ENCODE data around the gene MAP3K9.
A peak's percentile ranks its signal among the peaks of the same experiment; 100 is the strongest.
"Not testable (repeated sequence)": the region's sequence is repeated elsewhere in the genome, so short reads cannot be mapped to it uniquely, and the experiment has no call there.

Gene MAP3K9

DNA sequence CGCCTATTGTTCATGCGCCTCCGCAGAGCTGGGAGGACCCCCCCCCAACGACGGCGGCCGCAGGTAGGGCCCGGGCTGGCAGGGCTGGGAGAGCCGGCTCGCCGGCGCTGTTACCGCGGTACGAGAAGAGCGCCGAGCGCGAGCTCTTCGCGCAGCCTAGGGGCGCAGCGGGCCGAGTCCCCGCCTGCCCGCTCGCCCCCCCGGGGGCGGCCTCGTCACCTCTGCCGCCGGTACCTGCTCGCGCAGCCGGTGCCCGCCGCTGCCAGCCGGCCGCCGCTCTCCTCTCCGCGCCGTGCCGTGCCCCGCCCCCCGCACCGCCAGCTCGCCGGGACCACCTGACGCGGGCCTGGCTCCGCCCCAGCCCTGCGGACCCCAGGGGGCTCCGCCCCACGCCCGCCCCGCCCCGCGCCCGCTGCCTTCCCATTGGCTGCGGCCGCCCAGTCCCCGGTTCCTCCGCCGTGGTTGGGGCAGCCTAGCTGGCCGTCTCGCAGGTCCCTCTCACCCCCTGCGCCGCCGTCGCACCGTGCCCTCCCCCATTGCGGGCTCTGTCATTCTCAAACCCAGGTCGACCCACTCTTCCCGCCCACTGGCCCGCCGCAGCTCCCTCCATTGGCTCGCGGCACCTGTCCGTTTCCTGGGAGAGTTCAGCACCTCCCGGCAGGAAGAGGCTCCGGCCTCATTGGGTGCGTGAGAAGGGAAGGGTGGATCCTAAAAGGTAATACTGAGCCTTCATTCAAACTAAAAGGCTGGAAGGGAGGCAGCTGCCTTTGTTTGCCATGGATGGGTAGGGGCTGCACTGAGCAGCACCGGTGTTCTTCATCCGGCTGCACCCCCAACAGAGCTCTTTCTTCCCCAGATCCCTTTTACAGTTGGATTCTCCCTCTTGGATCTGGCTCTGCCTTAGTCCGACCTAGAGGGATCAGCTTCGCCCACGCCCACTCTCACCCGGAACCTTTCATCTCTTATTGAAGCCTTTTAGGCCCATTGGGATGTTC, at the start of gene MAP3K9:
Gene MAP3K9, minus strand, starts transcription at position 289 of the 995 bp plus-strand sequence. CDS start 342 bp downstream, outside the sequence.
- peak; percentile 78 for DNase-seq (ENCODE audit: low spot score)

DNA sequence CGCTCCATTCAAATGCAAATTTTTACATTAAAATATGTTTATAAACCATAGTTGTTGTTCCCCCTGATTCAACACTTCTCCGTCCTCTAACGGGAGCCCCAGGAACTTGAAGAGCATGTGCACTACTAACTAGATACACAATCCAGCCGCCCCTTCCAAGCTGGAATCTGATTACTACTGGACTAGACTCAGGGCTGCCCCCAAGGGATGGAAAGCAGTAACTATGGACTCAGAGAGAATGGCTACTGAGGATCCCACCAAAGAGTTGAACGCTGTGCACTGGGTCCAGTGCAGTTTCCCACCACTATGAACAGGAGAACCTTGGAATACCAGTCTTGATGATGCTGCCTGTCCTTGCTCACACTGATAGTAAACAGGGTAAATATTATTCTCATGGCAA, 49.3 kb upstream of the MAP3K9 start:
- no peak for DNase-seq (ENCODE audit: low spot score)

DNA sequence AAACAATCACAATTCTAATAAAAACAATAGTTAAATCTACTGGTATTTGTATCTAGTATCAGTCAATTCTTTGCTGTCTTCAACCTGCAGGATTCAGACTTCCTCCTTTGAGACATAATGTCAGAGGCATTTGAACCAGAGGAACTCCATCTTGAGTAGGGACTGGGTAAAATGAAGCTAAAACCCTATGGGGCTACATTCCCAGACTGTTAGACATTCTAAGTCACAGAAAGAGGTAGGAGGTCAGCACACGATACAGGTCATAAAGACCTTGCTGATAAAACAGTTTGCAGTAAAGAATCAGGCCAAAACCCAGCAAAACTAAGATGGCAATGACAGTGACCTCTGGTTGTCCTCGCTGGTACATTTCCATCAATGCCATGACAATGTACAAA, 48.2 kb upstream of the MAP3K9 start:
- no peak for DNase-seq (ENCODE audit: low spot score)

- DNase-seq (ENCODE audit: low spot score), result peak; percentile 66
These were observed 47.7 kb upstream of the MAP3K9 start for GRCh38 chr14:70856851-70857495.

- DNase-seq (ENCODE audit: low spot score), result no peak
These were observed 46.2 kb upstream of the MAP3K9 start for GRCh38 chr14:70855486-70855885.

DNA sequence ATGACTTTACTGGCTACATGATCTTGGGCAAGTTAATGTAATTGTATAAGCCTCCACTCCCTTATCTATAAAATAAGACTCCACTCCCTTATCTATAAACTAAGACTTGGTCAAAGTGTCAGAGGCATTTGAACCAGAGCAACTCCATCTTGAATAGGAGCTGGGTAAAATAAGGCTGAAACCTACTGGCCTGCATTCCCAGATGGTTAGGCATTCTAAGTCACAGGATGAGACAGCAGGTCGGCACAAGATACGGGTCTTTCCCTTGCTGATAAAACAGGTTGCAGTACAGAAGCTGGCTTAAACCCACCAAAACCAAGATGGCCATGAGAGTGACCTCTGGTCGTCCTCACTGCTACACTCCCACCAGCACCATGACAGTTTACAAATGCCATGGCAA, 44.3 kb upstream of the MAP3K9 start:
- not testable (repeated sequence) for DNase-seq (ENCODE audit: low spot score)

- DNase-seq (ENCODE audit: low spot score), result no peak
These were observed 38.2 kb upstream of the MAP3K9 start for GRCh38 chr14:70847406-70848090.

DNA sequence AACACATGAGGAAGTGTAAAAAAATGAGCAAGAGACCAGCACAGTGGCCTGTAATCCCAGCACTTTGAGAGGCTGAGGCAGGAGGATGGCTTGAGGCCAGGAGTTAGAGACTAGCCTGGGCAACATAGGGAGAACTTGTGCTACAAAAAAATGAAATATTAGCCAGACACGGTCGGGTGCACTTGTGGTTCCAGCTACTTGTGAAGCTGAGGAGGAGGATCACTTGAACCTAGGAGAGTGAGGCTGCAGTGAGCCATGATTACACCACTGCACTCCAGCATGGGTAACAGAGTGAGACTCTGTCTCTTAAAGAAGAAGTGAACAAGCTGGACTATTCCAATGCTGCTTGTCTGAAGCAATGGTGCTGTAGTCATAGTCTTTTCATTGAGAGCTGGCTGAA, 36.3 kb upstream of the MAP3K9 start:
- DNase-seq (ENCODE audit: low spot score), result no peak

GRCh38 chr14:70842851-70843462, 33.6 kb upstream of the MAP3K9 start:
- DNase-seq (ENCODE audit: low spot score), result no peak

DNA sequence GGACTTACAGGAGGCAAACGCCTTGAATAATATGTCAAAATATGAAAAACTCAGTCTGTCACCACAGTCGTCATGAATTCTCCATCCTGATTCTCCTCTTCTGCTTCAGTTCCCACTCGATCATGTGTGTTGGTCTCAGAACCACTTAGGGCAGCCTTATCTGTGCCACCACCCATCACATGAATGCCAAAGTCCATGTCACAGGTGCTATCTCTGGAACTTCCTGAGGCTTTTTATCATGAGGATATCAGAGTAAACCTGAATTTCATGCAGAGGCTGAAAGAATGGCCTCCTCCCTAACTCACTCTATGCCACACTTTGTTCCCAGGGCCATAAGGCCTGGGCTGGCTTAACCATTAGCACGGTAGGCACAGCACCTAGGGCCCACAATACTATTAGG, 28.8 kb upstream of the MAP3K9 start:
- DNase-seq (ENCODE audit: low spot score), result no peak

DNA sequence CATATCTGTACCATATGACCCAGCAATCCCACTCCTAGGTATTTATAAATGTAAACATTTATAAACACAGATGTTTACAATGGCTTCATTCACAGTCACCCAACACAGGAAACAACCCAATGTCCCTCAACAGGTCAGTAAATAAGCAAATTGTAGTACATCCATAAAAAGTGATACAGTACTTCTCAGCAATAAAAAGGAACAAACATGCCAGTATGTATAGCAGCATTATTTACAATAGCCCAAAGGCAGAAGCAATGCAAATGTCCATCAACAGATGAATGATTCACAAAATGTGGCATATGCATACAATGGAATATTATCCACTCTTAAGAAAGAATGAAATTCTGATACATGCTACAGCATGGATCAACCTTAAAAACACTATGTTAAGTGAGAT, 27.6 kb upstream of the MAP3K9 start:
- no peak for DNase-seq (ENCODE audit: low spot score)

DNA sequence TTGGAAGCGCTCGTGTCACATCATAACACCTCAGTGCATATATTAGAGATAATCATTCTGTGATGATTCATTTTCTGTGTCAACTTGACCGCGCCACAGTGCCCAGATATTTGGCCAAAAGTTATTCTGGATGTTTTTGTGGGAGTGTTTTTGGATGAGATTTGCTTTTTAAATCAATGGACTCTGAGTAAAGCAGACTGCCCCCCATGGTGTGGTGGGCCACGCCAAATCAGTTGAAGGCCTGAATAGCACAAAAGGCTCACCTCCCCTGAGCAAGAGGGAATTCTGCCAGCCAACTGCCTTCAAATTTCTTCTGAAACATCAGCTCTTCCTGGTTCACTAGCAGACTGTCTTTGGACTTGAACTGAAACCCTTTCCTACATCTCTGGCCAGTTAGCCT, 24.6 kb upstream of the MAP3K9 start:
- no peak for DNase-seq (ENCODE audit: low spot score)

DNA sequence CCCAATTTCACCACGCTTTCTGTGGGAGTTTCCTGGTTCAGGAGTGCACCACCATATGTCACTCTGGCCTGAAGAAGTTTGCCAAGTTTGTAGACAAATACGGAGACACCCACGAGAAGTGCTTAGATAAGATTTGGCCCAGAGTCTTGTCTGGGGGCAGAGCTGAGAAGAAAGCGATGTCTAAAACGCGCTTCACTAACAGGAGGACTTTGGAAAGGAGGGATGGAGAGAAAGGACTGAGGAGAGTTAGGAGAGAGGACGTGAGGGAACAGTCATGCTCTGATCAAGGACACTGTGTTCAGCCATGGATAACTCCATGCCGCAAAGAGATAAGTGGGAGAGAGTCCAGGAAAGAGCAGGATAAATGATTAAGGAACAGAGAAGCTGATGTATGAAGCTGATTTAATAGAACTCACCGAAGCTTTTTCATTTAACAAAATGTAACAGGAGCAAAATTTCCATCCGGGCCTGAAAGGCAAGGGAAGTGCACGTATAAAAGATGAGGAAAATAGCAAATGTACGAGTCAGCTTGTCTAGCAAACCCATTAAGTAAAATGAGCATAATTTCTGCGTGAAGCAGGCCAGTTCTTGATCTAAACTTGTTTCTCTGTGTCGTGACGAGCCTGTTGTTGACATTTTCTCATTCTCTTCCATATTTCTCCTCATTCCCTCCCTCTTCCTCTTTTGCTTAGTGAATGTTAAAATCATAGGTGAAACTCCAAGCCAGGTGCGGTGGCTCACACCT, 23.4 kb upstream of the MAP3K9 start:
- no peak for DNase-seq (ENCODE audit: low spot score)

- DNase-seq (ENCODE audit: low spot score), result no peak
These were observed 21.9 kb upstream of the MAP3K9 start for GRCh38 chr14:70830998-70831781.

GRCh38 chr14:70828188-70828587, 18.9 kb upstream of the MAP3K9 start:
- no peak for DNase-seq (ENCODE audit: low spot score)

DNA sequence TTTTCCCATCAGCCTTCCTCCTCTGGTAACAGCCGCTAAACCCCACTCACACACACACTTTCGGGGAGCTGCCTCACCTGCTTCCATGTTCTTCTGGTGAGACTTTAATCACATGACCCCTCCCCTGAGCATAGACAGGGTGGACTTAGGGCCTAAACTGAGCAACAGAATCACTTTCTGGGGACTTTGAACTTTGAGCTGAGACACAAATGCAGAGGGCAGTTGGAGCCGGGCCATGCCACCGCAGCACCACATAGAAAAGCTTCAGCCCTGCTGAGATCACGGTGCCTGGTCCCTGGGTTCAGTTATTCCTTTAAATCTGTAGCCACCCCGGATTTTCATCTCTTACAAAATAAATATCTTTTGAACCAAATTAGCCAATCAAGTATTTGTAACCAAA, 18.4 kb upstream of the MAP3K9 start:
- DNase-seq (ENCODE audit: low spot score), result no peak

DNA sequence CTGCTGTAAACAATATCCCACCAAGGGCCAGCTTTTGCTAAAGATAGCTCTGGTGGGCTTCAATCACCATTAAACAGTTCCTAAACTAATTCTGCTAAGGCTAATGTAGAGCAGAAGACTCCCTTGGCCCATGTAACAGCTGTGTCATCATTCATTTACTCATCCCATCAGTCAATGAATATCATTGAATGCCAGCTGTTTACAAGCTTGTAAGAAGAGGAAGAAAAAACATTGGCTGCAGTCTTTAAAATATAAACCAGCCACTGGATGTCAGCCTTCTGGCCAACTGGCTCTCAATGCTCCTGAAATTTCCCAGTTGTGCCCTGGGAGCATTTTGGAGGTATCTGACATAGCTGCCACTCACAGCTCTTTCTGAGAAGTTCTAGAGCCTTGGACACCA, 18.0 kb upstream of the MAP3K9 start:
- no peak for DNase-seq (ENCODE audit: low spot score)

GRCh38 chr14:70823281-70823680, 14.0 kb upstream of the MAP3K9 start:
- no peak for DNase-seq (ENCODE audit: low spot score)

GRCh38 chr14:70822530-70823185, 13.3 kb upstream of the MAP3K9 start:
- DNase-seq (ENCODE audit: low spot score), result no peak
